Measurements from ENCODE around the gene GATD1. TPM values are rescaled to one million over a fixed set of nuclear protein-coding genes. Genes with fewer than 3 reads are reported as not detected.
A peak's percentile ranks its signal among the peaks of the same experiment; 100 is the strongest.

GATD1 gene
- total RNA-seq, 6 experiments from 2014 or later, result 61.0 to 72.7 (median 68.1) TPM

- H3K27ac Mint-ChIP-seq, result peak overlapping the region; percentile 54
- peak overlapping the region; percentile 91 for H3K4me3 Mint-ChIP-seq
- TF ChIP-seq, protein P1, sequence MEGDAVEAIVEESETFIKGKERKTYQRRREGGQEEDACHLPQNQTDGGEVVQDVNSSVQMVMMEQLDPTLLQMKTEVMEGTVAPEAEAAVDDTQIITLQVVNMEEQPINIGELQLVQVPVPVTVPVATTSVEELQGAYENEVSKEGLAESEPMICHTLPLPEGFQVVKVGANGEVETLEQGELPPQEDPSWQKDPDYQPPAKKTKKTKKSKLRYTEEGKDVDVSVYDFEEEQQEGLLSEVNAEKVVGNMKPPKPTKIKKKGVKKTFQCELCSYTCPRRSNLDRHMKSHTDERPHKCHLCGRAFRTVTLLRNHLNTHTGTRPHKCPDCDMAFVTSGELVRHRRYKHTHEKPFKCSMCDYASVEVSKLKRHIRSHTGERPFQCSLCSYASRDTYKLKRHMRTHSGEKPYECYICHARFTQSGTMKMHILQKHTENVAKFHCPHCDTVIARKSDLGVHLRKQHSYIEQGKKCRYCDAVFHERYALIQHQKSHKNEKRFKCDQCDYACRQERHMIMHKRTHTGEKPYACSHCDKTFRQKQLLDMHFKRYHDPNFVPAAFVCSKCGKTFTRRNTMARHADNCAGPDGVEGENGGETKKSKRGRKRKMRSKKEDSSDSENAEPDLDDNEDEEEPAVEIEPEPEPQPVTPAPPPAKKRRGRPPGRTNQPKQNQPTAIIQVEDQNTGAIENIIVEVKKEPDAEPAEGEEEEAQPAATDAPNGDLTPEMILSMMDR (IDR thresholded peaks at IDR 0.05), result no peak
- no peaks in the 10 kb centered on the region for H3K9me3 Mint-ChIP-seq
- H3K27me3 Mint-ChIP-seq (ENCODE audit: insufficient read depth), result peaks cover 2% of the 10 kb centered on the region; the same call in 1 of the 2 replicates
- H3K36me3 Mint-ChIP-seq (ENCODE audit: low read depth), result no peaks in the 10 kb centered on the region
- peaks cover 17% of the 10 kb centered on the region for H3K4me1 Mint-ChIP-seq (ENCODE audit: low read depth)
- no peak for DNase-seq
These were observed 17.7 kb upstream of the GATD1 start for GRCh38 chr11:794766-795633.

DNA sequence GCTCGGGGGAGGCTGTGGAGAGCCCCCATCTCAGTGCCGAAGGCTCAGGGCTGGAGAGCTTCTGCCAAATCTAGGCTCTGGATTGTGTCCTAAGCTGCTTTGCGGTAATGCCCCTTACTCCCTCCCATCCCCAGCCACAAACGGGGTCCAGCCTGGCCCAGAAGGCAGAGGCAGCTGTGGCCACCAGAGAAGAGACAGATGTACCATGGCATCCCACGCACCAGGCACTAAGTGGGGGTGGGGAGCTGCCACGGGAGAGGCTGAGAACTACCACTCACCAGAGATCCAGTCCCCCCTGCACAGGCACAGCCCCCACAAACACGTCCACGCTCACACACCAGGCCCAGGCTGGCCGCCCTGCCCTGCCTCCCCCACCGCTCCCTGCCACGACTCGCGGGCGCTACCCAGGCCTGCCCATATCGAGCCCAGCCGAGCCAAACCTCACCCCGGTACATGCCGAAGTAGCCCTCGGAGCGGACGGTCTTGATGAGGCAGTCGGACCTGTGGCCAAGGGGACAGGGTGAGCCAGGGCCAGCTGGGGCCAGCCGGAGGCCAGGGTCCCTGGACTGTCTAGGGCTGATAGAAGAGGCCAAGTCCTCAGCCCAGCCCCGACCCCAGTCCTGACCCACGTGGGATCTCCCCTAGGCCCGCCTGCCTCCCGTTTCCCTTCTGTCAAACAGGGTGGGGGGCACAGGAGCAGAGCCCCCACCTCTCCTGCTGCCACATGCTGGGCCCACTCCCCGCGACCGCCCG is 16.9 kb upstream of the GATD1 start:
- TF ChIP-seq, protein P1 (IDR thresholded peaks at IDR 0.05), result no peak
- H3K9me3 Mint-ChIP-seq, result no peaks in the 10 kb centered on the region
- DNase-seq, result no peak
- H3K4me1 Mint-ChIP-seq (ENCODE audit: low read depth), result peaks cover 17% of the 10 kb centered on the region
- peaks cover 2% of the 10 kb centered on the region; the same call in 1 of the 2 replicates for H3K27me3 Mint-ChIP-seq (ENCODE audit: insufficient read depth)
- H3K4me3 Mint-ChIP-seq, result peak overlapping the region; percentile 91; the same call in 1 of the 2 replicates
- H3K36me3 Mint-ChIP-seq (ENCODE audit: low read depth), result no peaks in the 10 kb centered on the region
- no peak overlapping the region for H3K27ac Mint-ChIP-seq

GRCh38 chr11:793556-793955 is 16.3 kb upstream of the GATD1 start:
- no peak overlapping the region for H3K4me3 Mint-ChIP-seq
- no peak overlapping the region for H3K27ac Mint-ChIP-seq
- TF ChIP-seq, protein P1 (IDR thresholded peaks at IDR 0.05), result no peak
- no peak for DNase-seq
- H3K27me3 Mint-ChIP-seq (ENCODE audit: insufficient read depth), result peaks cover 2% of the 10 kb centered on the region; the same call in 1 of the 2 replicates
- H3K9me3 Mint-ChIP-seq, result no peaks in the 10 kb centered on the region
- H3K4me1 Mint-ChIP-seq (ENCODE audit: low read depth), result peaks cover 17% of the 10 kb centered on the region
- no peaks in the 10 kb centered on the region for H3K36me3 Mint-ChIP-seq (ENCODE audit: low read depth)

DNA sequence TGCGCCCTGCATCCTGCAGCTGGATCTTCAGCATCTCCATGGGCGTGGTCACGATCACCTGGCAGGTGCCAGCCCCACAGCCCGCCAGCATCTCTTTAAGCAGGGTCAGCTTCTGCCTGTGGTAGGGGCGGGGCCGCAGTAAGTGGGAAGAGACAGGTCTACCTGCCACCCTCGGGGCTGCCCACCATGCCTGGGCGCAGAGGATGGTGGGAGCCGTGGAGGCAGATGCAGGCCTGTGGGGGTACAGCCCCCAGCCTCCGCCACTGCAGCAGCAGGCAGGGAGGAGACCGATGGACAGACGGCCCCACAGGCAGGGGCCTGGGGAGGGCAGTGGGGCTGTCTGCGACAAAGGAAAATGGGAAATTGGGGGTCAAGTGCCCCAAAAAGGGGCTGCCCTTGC is 15.6 kb upstream of the GATD1 start:
- H3K4me3 Mint-ChIP-seq, result no peak overlapping the region
- TF ChIP-seq, protein P1 (IDR thresholded peaks at IDR 0.05), result no peak
- peaks cover 2% of the 10 kb centered on the region; the same call in 1 of the 2 replicates for H3K27me3 Mint-ChIP-seq (ENCODE audit: insufficient read depth)
- no peak for DNase-seq
- no peak overlapping the region for H3K27ac Mint-ChIP-seq
- no peaks in the 10 kb centered on the region for H3K36me3 Mint-ChIP-seq (ENCODE audit: low read depth)
- H3K9me3 Mint-ChIP-seq, result no peaks in the 10 kb centered on the region
- H3K4me1 Mint-ChIP-seq (ENCODE audit: low read depth), result peaks cover 17% of the 10 kb centered on the region

DNA sequence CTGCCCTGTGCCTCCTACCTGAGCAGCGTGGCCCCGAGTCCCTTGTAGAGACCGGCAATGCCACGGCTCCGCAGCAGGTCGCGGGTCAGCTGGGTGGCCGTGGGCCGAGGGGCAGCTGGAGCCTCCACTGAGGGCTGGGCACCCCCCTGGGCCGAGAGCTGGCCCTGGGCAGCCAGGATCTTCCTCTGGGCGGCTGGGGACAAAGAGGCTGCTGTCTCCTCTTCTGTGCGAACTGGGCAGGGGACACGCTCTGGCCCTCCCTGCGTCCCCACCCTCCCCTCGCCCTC is 15.2 kb upstream of the GATD1 start:
- H3K4me1 Mint-ChIP-seq (ENCODE audit: low read depth), result peaks cover 17% of the 10 kb centered on the region
- H3K9me3 Mint-ChIP-seq, result no peaks in the 10 kb centered on the region
- peaks cover 2% of the 10 kb centered on the region; the same call in 1 of the 2 replicates for H3K27me3 Mint-ChIP-seq (ENCODE audit: insufficient read depth)
- TF ChIP-seq, protein P1 (IDR thresholded peaks at IDR 0.05), result no peak
- no peak for DNase-seq
- no peak overlapping the region for H3K27ac Mint-ChIP-seq
- H3K4me3 Mint-ChIP-seq, result no peak overlapping the region
- no peaks in the 10 kb centered on the region for H3K36me3 Mint-ChIP-seq (ENCODE audit: low read depth)

All from HFFc6 (cell line).